ENCODE measurements around the gene CEP192. TPM values are rescaled to one million over a fixed set of nuclear protein-coding genes. Genes with fewer than 3 reads are reported as not detected.

The CEP192 gene
- total RNA-seq, 2 donors from 2014 or later, result 23.7 to 24.0 TPM

GRCh38 chr18:13125191-13125590 lies 134.0 kb downstream of the CEP192 start:
- TF ChIP-seq, protein P1, sequence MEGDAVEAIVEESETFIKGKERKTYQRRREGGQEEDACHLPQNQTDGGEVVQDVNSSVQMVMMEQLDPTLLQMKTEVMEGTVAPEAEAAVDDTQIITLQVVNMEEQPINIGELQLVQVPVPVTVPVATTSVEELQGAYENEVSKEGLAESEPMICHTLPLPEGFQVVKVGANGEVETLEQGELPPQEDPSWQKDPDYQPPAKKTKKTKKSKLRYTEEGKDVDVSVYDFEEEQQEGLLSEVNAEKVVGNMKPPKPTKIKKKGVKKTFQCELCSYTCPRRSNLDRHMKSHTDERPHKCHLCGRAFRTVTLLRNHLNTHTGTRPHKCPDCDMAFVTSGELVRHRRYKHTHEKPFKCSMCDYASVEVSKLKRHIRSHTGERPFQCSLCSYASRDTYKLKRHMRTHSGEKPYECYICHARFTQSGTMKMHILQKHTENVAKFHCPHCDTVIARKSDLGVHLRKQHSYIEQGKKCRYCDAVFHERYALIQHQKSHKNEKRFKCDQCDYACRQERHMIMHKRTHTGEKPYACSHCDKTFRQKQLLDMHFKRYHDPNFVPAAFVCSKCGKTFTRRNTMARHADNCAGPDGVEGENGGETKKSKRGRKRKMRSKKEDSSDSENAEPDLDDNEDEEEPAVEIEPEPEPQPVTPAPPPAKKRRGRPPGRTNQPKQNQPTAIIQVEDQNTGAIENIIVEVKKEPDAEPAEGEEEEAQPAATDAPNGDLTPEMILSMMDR (IDR thresholded peaks at IDR 0.05), result no peak
- DNase-seq (ENCODE audit: low spot score), result no peak
- no peaks in the 10 kb centered on the region for H3K36me3 ChIP-seq

GRCh38 chr18:13126966-13127598 lies 135.9 kb downstream of the CEP192 start:
- TF ChIP-seq, protein P1 (IDR thresholded peaks at IDR 0.05), result no peak
- no peak overlapping the region for H3K27ac ChIP-seq
- no peaks in the 10 kb centered on the region for H3K27me3 ChIP-seq
- H3K4me3 ChIP-seq, result no peak overlapping the region
- DNase-seq (ENCODE audit: low spot score), result no peak
- H3K4me1 ChIP-seq, result no peaks in the 10 kb centered on the region
- H3K36me3 ChIP-seq, result no peaks in the 10 kb centered on the region
- H3K9me3 ChIP-seq, result no peaks in the 10 kb centered on the region

More at GRCh38 chr18:13125191-13125590, 134.0 kb downstream of the CEP192 start:
- H3K27ac ChIP-seq, result no peak overlapping the region
- H3K9me3 ChIP-seq, result no peaks in the 10 kb centered on the region
- no peaks in the 10 kb centered on the region for H3K4me1 ChIP-seq
- H3K27me3 ChIP-seq, result no peaks in the 10 kb centered on the region
- no peak overlapping the region for H3K4me3 ChIP-seq

DNA sequence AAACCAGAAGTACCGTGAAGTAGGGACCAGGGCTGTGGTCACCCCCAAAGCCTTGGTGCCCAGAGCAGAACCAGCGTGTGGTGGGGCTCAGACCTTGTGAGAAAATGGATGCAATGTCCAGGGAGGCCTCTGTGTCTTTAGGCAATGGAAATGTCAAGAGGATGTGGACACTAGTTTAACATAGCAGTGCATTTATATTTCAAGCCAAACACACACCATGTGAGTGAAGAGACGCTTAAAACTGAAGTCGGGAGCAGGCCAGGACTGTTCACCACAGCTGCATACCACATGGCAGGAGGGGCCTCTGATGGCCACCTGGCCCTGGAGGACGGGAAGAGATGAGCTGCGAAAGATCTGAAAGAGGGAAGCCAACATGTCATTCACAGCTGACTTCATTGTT lies 140.1 kb downstream of the CEP192 start:
- no peaks in the 10 kb centered on the region for H3K27me3 ChIP-seq
- H3K36me3 ChIP-seq, result no peaks in the 10 kb centered on the region
- peaks cover 0 to 3% of the 10 kb centered on the region in 2 donors for H3K4me1 ChIP-seq
- no peak overlapping the region for H3K27ac ChIP-seq
- no peak for DNase-seq (ENCODE audit: low spot score)
- no peaks in the 10 kb centered on the region for H3K9me3 ChIP-seq
- TF ChIP-seq, protein P1 (IDR thresholded peaks at IDR 0.05), result no peak
- H3K4me3 ChIP-seq, result no peak overlapping the region

DNA sequence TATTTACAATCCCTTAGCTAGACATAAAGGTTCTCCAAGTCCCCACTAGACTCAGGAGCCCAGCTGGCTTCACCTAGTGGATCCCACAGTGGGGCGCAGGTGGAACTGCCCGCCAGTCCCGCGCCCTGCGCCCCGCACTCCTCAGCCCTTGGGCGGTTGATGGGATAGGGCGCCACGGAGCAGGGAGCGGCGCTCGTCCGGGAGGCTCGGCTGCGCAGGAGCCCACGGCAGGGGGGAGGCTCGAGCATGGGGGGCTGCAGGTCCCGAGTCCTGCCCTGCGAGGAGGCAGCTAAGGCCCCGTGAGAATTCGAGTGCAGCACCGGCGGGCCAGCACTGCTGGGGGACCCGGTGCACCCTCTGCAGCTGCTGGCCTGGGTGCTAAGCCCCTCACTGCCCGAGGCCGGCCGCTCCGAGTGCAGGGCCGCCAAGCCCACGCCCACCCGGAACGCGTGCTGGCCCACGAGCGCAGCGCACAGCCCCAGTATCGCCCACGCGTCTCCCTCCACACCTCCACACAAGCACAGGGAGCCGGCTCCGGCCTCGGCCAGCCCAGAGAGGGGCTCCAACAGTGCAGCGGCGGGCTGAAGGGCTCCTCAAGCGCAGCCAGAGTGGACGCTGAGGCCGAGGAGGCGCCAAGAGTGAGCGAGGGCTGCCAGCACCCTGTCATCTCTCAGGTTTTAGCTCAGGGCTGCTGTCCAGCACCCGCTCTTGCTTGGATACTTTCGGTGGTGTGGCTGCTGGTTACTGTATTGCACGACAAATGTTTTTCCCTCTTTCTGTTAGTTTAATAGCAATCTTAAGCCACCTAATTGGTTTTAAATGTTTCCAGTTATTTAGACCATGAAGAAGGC lies 143.6 kb downstream of the CEP192 start:
- peaks cover 0 to 15% of the 10 kb centered on the region in 2 donors for H3K4me1 ChIP-seq
- DNase-seq (ENCODE audit: low spot score), result no peak

DNA sequence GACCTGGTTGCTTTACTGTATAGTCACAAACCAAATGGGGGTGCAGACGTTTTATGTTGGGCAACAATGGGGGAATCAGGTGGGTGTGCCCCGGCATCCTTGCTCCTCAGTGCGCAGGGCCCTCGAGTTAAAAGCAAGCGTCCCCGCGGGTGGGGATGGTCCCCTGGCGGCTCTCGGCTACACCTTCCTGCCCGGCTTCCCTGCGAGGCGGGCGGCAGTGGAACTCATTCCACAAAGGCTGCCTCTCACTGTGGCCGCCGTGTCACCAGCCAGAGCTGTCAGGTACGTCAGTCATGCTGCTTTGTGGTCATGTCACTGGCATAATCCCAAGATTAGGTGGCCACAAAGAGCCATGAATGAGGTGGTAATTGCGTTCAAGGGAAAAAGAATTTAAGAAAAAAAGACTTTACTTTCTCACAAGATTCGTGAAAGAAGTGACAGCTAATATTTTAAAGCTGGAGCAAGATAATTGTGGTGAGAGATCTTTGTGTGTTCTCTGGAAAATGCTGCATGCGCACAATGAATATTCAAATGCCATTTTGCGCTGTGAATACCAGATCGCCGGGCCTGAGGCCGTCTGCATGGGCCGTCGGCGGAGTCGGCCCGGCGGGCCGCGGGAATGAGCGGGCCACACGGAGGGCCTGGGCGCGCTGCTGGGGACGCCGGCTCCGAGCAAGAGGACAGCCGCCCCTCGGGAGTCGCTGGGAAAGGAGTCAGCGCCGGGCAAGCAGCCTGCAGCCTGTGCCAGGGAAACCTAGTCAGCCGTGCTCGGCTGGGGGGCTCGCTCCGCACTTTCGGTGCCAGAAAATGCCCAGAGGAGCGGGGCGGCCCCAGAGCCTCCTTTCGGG lies 145.1 kb downstream of the CEP192 start:
- peaks cover 0 to 15% of the 10 kb centered on the region in 2 donors for H3K4me1 ChIP-seq
- H3K36me3 ChIP-seq, result no peaks in the 10 kb centered on the region
- TF ChIP-seq, protein P1 (IDR thresholded peaks at IDR 0.05), result no peak
- peak overlapping the region; percentile 46 to 71 for H3K4me3 ChIP-seq
- H3K9me3 ChIP-seq, result no peaks in the 10 kb centered on the region
- peak overlapping the region in 1 of 2 donors; percentile 57 for H3K27ac ChIP-seq
- DNase-seq (ENCODE audit: low spot score), result no peak
- H3K27me3 ChIP-seq, result no peaks in the 10 kb centered on the region

More for the DNA sequence above, 143.6 kb downstream of the CEP192 start:
- Histone ChIP-seq H3K9me3 (no peaks in the 10 kb centered on the region), H3K27ac (no peak overlapping the region), H3K36me3 (no peaks in the 10 kb centered on the region), H3K27me3 (no peaks in the 10 kb centered on the region), H3K4me3 (no peak overlapping the region)
- TF ChIP-seq, protein P1 (IDR thresholded peaks at IDR 0.05), result no peak
